CD4-positive, alpha-beta T cell (primary cell): ENCODE results near the gene FBXL19. TPM values are rescaled to one million over a fixed set of nuclear protein-coding genes. Genes with fewer than 3 reads are reported as not detected.
A peak's percentile ranks its signal among the peaks of the same experiment; 100 is the strongest.

Source experiments
- ATAC-seq: fragments of 200-7000 bp; cut with Tn5 transposase; one replicate; pipeline ENCODE4 v1.10.0; 2022; ENCODE audit warnings: mild to moderate bottlenecking; ENCODE audit not compliant: poor library complexity
- CTCF ChIA-PET: fragments of 350-600 bp; sonication (Branson Sonifier 250); formaldehyde crosslinking; loops from one replicate; lab custom pipeline; 2021; ENCODE audit warnings: antibody characterized with exemption, inconsistent platforms; lab: Charles Lee
- POLR2A ChIA-PET: fragments of 350-600 bp; sonication (Branson Sonifier 250); formaldehyde crosslinking; loops from one replicate; lab custom pipeline; 2021; ENCODE audit warnings: antibody characterized with exemption, inconsistent platforms; lab: Charles Lee
- DNase-seq, 14 experiments: peaks; one replicate each; pipeline ENCODE4 v3.0.0-alpha.2; 2013 to 2020; ENCODE audit warnings: mixed read lengths in 2 of 14
- H3K27ac ChIP-seq, 2 donors: one replicate each; pipeline versions ENCODE4 v1.5.1 to v1.7.0; 2013; ENCODE audit warnings: low read length in 2 of 2, low read depth in 1 of 2, mild to moderate bottlenecking in 1 of 2
- H3K27me3 ChIP-seq, 2 experiments: 1 replicate in 1 of 2; 2 replicates in 1 of 2; pipeline versions ENCODE4 v1.6.1 to v1.7.0; 2013; ENCODE audit warnings: low read length in 2 of 2, control low read depth in 1 of 2, mild to moderate bottlenecking in 1 of 2, moderate library complexity in 1 of 2; ENCODE audit not compliant: insufficient read depth in 2 of 2, control insufficient read depth in 1 of 2
- H3K36me3 ChIP-seq: one replicate; pipeline ENCODE4 v1.6.1; 2013; ENCODE audit warnings: low read length, control low read depth; ENCODE audit not compliant: insufficient read depth
- H3K4me1 ChIP-seq: one replicate; pipeline ENCODE4 v1.6.1; 2013; ENCODE audit warnings: low read length, control low read depth; ENCODE audit not compliant: insufficient read depth
- H3K4me3 ChIP-seq: one replicate; pipeline ENCODE4 v1.5.1; 2013; ENCODE audit warnings: mild to moderate bottlenecking, low read length, moderate library complexity
- H3K9me3 ChIP-seq, 2 experiments: 1 replicate in 1 of 2; 2 replicates in 1 of 2; pipeline versions ENCODE4 v1.6.1 to v1.7.0; 2013; ENCODE audit warnings: low read length in 2 of 2, mild to moderate bottlenecking in 2 of 2, control low read depth in 1 of 2, moderate library complexity in 1 of 2; ENCODE audit not compliant: control insufficient read depth in 1 of 2, insufficient read depth in 1 of 2
- H3K27ac Mint-ChIP-seq: one replicate; pipeline ENCODE4 v1.8.0; 2020; ENCODE audit warnings: mixed read lengths
- H3K27me3 Mint-ChIP-seq: one replicate; pipeline ENCODE4 v1.8.0; 2021; ENCODE audit warnings: mixed read lengths
- H3K36me3 Mint-ChIP-seq: one replicate; pipeline ENCODE4 v1.8.0; 2021; ENCODE audit warnings: low read depth, mixed read lengths
- H3K4me1 Mint-ChIP-seq: one replicate; pipeline ENCODE4 v1.8.0; 2021; ENCODE audit warnings: low read depth, mixed read lengths
- H3K4me3 Mint-ChIP-seq: one replicate; pipeline ENCODE4 v1.8.0; 2020; ENCODE audit warnings: mild to moderate bottlenecking, mixed read lengths
- H3K9me3 Mint-ChIP-seq: one replicate; pipeline ENCODE4 v1.8.0; 2020; ENCODE audit warnings: mixed read lengths
- intact Hi-C, 2 experiments: fragments of 100-400 bp; cut with DNase I in 1 of 2; cut with micrococcal nuclease in 1 of 2; formaldehyde crosslinking; loops; one replicate each; pipeline versions ENCODE4 v1.15.1 to v1.9.0; 2023 to 2025; cut with DNase I, micrococcal nuclease
- total RNA-seq, 174 experiments: library from RNA in 2 of 174; stranded (reverse) in 2 of 174; gene quantifications; one replicate each; pipeline ENCODE4 v1.2.3 and lab custom pipeline; 2021 to 2026
- TF ChIP-seq, protein P1 (sequence below): fragments of 200-600 bp; IDR thresholded peaks from one replicate; pipeline ENCODE4 v1.8.0; 2022; ENCODE audit warnings: antibody characterized with exemption, mild to moderate bottlenecking

The FBXL19 gene
- total RNA-seq, 2 experiments from 2014 or later = 7.5 to 8.9 TPM

DNA sequence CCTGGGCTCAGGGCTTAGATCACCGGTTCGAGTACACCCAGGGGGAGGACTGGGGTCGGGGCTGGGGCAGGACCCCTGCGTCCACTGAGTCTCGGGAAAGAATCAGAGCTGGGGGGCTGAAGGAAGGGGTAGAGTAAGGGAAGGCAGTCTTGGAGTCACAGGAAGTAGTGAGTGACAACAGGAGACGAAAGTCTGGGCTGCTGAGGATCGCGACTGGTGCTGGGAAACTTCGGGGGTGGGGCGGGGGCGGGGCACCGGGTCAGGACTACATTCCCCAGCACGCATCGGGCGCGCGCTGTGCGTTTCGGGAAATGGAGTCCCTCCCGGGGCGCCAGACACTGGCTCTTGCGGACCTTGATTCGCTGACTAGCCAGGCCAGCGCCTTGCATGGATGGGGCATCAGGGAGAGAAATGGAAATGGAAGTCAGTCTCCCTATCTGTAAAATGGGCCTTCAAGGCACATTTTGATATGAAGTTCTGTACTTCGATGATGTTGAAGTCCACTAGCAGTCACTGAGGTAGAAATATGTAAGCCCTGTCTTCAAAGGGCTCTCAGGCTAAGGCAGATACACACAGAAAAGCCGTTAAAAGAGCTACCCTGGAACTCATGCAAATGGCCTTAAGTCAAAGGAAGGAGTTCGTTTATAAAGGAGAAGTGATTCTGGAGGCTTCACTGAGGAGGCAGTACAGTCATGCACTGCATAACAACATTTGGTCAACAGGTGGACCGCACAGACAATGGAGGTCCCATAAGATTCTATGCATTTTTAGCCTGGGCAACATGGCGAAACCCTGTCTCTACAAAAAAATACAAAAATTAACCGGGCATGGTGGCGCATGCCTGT lies 26.3 kb upstream of the FBXL19 start:
- H3K9me3 Mint-ChIP-seq = no peaks in the 10 kb centered on the region
- POLR2A ChIA-PET = interaction anchor here (0.5 to 2.3 kb wide), 5 partner anchors 22 to 204 kb away, joined by 3 to 11 read pairs (median 3); partner anchors contain the start of genes PHKG2, ZNF646 and ZNF668

DNA sequence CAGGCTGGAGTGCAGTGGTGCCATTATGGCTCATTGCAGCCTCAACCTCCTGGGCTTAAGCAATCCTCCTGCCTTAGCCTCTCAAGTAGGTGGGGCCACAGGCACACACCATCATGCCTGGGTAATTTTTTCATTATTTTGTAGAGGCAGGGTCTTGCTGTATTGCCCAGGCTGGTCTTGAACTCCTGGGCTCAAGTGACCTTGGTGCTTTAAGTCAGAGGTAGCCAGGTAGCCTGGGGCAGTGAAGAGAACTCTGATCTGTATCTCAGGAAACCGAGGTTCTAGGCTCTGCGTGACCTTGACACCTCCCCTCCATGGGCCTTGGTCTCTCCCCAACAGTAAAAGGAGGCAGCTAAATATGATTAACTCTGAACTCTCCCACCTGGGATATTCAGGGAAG lies 23.6 kb upstream of the FBXL19 start:
- peaks cover 59% of the 10 kb centered on the region for H3K4me1 ChIP-seq
- no peak overlapping the region for H3K4me3 ChIP-seq
- H3K27ac ChIP-seq = no peak overlapping the region
- ChIA-PET CTCF (no interaction called here), POLR2A (no interaction called here)
- no peak for DNase-seq
- H3K9me3 ChIP-seq = peaks cover 0 to 8% of the 10 kb centered on the region in 2 experiments
- no peaks in the 10 kb centered on the region for H3K36me3 ChIP-seq
- Mint-ChIP-seq H3K4me3 (peak overlapping the region; percentile 42), H3K36me3 (no peaks in the 10 kb centered on the region), H3K27me3 (no peaks in the 10 kb centered on the region), H3K9me3 (peaks cover 3% of the 10 kb centered on the region), H3K4me1 (peaks cover 54% of the 10 kb centered on the region), H3K27ac (no peak overlapping the region)
- no peak for ATAC-seq
- no peaks in the 10 kb centered on the region for H3K27me3 ChIP-seq
- intact Hi-C loops = loop anchor here in 1 of 2 experiments (5.0 kb wide), 1 partner anchor 52 kb away; no protein-coding TSS in a partner anchor
- TF ChIP-seq, protein P1, sequence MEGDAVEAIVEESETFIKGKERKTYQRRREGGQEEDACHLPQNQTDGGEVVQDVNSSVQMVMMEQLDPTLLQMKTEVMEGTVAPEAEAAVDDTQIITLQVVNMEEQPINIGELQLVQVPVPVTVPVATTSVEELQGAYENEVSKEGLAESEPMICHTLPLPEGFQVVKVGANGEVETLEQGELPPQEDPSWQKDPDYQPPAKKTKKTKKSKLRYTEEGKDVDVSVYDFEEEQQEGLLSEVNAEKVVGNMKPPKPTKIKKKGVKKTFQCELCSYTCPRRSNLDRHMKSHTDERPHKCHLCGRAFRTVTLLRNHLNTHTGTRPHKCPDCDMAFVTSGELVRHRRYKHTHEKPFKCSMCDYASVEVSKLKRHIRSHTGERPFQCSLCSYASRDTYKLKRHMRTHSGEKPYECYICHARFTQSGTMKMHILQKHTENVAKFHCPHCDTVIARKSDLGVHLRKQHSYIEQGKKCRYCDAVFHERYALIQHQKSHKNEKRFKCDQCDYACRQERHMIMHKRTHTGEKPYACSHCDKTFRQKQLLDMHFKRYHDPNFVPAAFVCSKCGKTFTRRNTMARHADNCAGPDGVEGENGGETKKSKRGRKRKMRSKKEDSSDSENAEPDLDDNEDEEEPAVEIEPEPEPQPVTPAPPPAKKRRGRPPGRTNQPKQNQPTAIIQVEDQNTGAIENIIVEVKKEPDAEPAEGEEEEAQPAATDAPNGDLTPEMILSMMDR = no peak

More for the DNA sequence above, 26.3 kb upstream of the FBXL19 start:
- Mint-ChIP-seq H3K27ac (peak overlapping the region; percentile 78), H3K27me3 (no peaks in the 10 kb centered on the region), H3K4me3 (peak overlapping the region; percentile 84), H3K36me3 (peaks cover 4% of the 10 kb centered on the region), H3K4me1 (peaks cover 52% of the 10 kb centered on the region)
- peak overlapping the region; percentile 61 to 64 for H3K27ac ChIP-seq
- no peaks in the 10 kb centered on the region for H3K27me3 ChIP-seq
- TF ChIP-seq, protein P1 = no peak
- peak overlapping the region; percentile 40 for H3K4me3 ChIP-seq
- CTCF ChIA-PET = interaction anchor here (0.7 to 2.4 kb wide), 6 partner anchors 45 to 418 kb away, joined by 3 to 14 read pairs (median 4); no protein-coding TSS in a partner anchor
- intact Hi-C loops = loop anchor here (1.0 to 2.0 kb wide), 2 partner anchors 25 to 26 kb away; partner anchors contain the start of gene FBXL19 (in 1 of the 2)
- peaks cover 2% of the 10 kb centered on the region for H3K36me3 ChIP-seq
- peaks cover 56% of the 10 kb centered on the region for H3K4me1 ChIP-seq
- H3K9me3 ChIP-seq = no peaks in the 10 kb centered on the region
- peak; percentile 68 for ATAC-seq
- peak; percentile 60 to 91 (median 74) for DNase-seq

DNA sequence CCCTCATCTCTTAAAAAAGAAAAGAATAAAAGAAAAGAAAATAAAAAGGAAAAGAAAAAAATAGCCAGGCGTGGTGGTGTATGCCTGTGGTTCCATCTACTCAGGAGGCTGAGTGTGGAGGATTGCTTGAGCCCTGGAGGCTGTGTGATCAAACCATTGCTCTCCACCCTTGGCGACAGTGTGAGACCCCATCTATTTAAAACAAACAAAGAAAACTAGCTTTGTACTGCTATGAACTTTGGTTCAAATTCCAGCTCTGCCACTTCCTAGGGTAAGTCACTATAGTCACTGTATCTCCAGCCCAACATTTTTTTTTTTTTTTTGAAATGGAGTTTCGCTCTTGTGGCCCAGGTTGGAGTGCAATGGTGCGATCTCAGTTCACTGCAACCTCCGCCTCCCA lies 22.8 kb upstream of the FBXL19 start:
- ATAC-seq (no peak), DNase-seq (no peak)
- H3K36me3 ChIP-seq = no peaks in the 10 kb centered on the region
- peaks cover 3% of the 10 kb centered on the region for H3K9me3 Mint-ChIP-seq
- ChIA-PET POLR2A (interaction anchor here (0.6 to 4.5 kb wide), 8 partner anchors 9 to 729 kb away, joined by 3 to 93 read pairs (median 16); partner anchors contain the start of genes BCL7C, FBRS, SRCAP and ZNF646), CTCF (interaction anchor here (3.4 kb wide), 1 partner anchor 57 kb away, joined by 75 read pairs; no protein-coding TSS in a partner anchor)
- TF ChIP-seq, protein P1 = no peak
- H3K4me1 ChIP-seq = peaks cover 58% of the 10 kb centered on the region
- H3K36me3 Mint-ChIP-seq = no peaks in the 10 kb centered on the region
- peaks cover 0 to 8% of the 10 kb centered on the region in 2 experiments for H3K9me3 ChIP-seq
- H3K27me3 ChIP-seq = no peaks in the 10 kb centered on the region
- intact Hi-C loops = loop anchor here in 1 of 2 experiments (5.0 kb wide), 1 partner anchor 53 kb away; no protein-coding TSS in a partner anchor
- peak overlapping the region; percentile 83 for H3K4me3 Mint-ChIP-seq
- peaks cover 46% of the 10 kb centered on the region for H3K4me1 Mint-ChIP-seq
- no peaks in the 10 kb centered on the region for H3K27me3 Mint-ChIP-seq
- H3K4me3 ChIP-seq = no peak overlapping the region
- peak overlapping the region; percentile 78 for H3K27ac Mint-ChIP-seq
- no peak overlapping the region for H3K27ac ChIP-seq
